Rectal smooth muscle tissue (tissue), 1 donor: ENCODE data around the gene SRP9.
"Not testable (repeated sequence)": the region's sequence is repeated elsewhere in the genome, so short reads cannot be mapped to it uniquely, and the experiment has no call there.

Experiments used
- H3K27ac ChIP-seq: one replicate; pipeline ENCODE4 v1.7.0; 2013; ENCODE audit warnings: low read depth, low read length, inconsistent platforms
- H3K27me3 ChIP-seq: one replicate; pipeline ENCODE4 v1.7.0; 2013; ENCODE audit warnings: low read length; ENCODE audit not compliant: control insufficient read depth, insufficient read depth
- H3K36me3 ChIP-seq: one replicate; pipeline ENCODE4 v1.7.0; 2013; ENCODE audit warnings: low read length; ENCODE audit not compliant: control insufficient read depth, insufficient read depth
- H3K4me1 ChIP-seq: one replicate; pipeline ENCODE4 v1.7.0; 2013; ENCODE audit warnings: low read length; ENCODE audit not compliant: control insufficient read depth, insufficient read depth
- H3K4me3 ChIP-seq: one replicate; pipeline ENCODE4 v1.7.0; 2013; ENCODE audit warnings: low read length
- H3K9ac ChIP-seq: one replicate; pipeline ENCODE4 v1.7.0; 2013; ENCODE audit warnings: low read length

SRP9 gene

GRCh38 chr1:225771661-225772322 is 5.8 kb upstream of the SRP9 start:
- H3K27ac ChIP-seq: peak overlapping the region; percentile 42
- H3K27me3 ChIP-seq: no peaks in the 10 kb centered on the region
- H3K9ac ChIP-seq: no peak overlapping the region
- peaks cover 26% of the 10 kb centered on the region for H3K4me1 ChIP-seq
- H3K36me3 ChIP-seq: no peaks in the 10 kb centered on the region
- no peak overlapping the region for H3K4me3 ChIP-seq

GRCh38 chr1:225772323-225772768 is 5.3 kb upstream of the SRP9 start:
- peaks cover 20% of the 10 kb centered on the region for H3K4me1 ChIP-seq
- peak overlapping the region; percentile 25 for H3K9ac ChIP-seq

GRCh38 chr1:225772848-225773247 is 4.8 kb upstream of the SRP9 start:
- H3K27me3 ChIP-seq: no peaks in the 10 kb centered on the region
- H3K4me3 ChIP-seq: no peak overlapping the region
- no peak overlapping the region for H3K9ac ChIP-seq
- H3K4me1 ChIP-seq: peaks cover 15% of the 10 kb centered on the region
- no peaks in the 10 kb centered on the region for H3K36me3 ChIP-seq
- H3K27ac ChIP-seq: no peak overlapping the region

More at GRCh38 chr1:225772323-225772768, 5.3 kb upstream of the SRP9 start:
- Histone ChIP-seq H3K4me3 (no peak overlapping the region), H3K36me3 (no peaks in the 10 kb centered on the region), H3K27ac (peak overlapping the region; percentile 42), H3K27me3 (no peaks in the 10 kb centered on the region)

- H3K4me3 ChIP-seq: no peak overlapping the region
- peak overlapping the region; percentile 54 for H3K27ac ChIP-seq
- no peaks in the 10 kb centered on the region for H3K27me3 ChIP-seq
- no peaks in the 10 kb centered on the region for H3K36me3 ChIP-seq
- H3K4me1 ChIP-seq: peaks cover 18% of the 10 kb centered on the region
- no peak overlapping the region for H3K9ac ChIP-seq
These were observed 3.1 kb upstream of the SRP9 start for GRCh38 chr1:225774281-225775147.

- Histone ChIP-seq H3K4me1 (peaks cover 23% of the 10 kb centered on the region), H3K27ac (no peak overlapping the region), H3K9ac (no peak overlapping the region), H3K4me3 (no peak overlapping the region), H3K27me3 (no peaks in the 10 kb centered on the region), H3K36me3 (no peaks in the 10 kb centered on the region)
These were observed 1.3 kb upstream of the SRP9 start for GRCh38 chr1:225776294-225776693.

GRCh38 chr1:225777058-225777582 is 506 bp upstream of the SRP9 start:
- H3K9ac ChIP-seq: peak overlapping the region; percentile 97
- H3K36me3 ChIP-seq: no peaks in the 10 kb centered on the region
- H3K4me1 ChIP-seq: peaks cover 21% of the 10 kb centered on the region
- H3K4me3 ChIP-seq: peak overlapping the region; percentile 65
- H3K27ac ChIP-seq: peak overlapping the region; percentile 95
- no peaks in the 10 kb centered on the region for H3K27me3 ChIP-seq

GRCh38 chr1:225778337-225778669 is 677 bp downstream of the SRP9 start:
- peaks cover 16% of the 10 kb centered on the region for H3K4me1 ChIP-seq
- H3K36me3 ChIP-seq: no peaks in the 10 kb centered on the region
- H3K4me3 ChIP-seq: peak overlapping the region; percentile 95
- no peaks in the 10 kb centered on the region for H3K27me3 ChIP-seq
- peak overlapping the region; percentile 95 for H3K27ac ChIP-seq
- peak overlapping the region; percentile 97 for H3K9ac ChIP-seq

- not testable (repeated sequence) for H3K27me3 ChIP-seq, H3K27ac ChIP-seq, H3K36me3 ChIP-seq, H3K9ac ChIP-seq
- Histone ChIP-seq H3K4me3 (peak overlapping the region; percentile 95), H3K4me1 (peaks cover 14% of the 10 kb centered on the region)
These were observed 1.5 kb downstream of the SRP9 start for GRCh38 chr1:225779165-225779564.

GRCh38 chr1:225780134-225780533 is 2.5 kb downstream of the SRP9 start:
- H3K9ac ChIP-seq: no peak overlapping the region
- H3K27me3 ChIP-seq: no peaks in the 10 kb centered on the region
- H3K36me3 ChIP-seq: no peaks in the 10 kb centered on the region
- no peak overlapping the region for H3K27ac ChIP-seq
- no peak overlapping the region for H3K4me3 ChIP-seq
- H3K4me1 ChIP-seq: peaks cover 11% of the 10 kb centered on the region

- Histone ChIP-seq H3K4me1 (peaks cover 11% of the 10 kb centered on the region), H3K27ac (no peak overlapping the region), H3K9ac (no peak overlapping the region), H3K4me3 (peak overlapping the region; percentile 32), H3K27me3 (no peaks in the 10 kb centered on the region), H3K36me3 (no peaks in the 10 kb centered on the region)
These were observed 3.0 kb downstream of the SRP9 start for GRCh38 chr1:225780630-225781029.

- H3K4me1 ChIP-seq, H3K27me3 ChIP-seq, H3K9ac ChIP-seq, H3K4me3 ChIP-seq, H3K27ac ChIP-seq: not testable (repeated sequence)
- peaks cover 13% of the 10 kb centered on the region for H3K36me3 ChIP-seq
These were observed 11.5 kb downstream of the SRP9 start for GRCh38 chr1:225789142-225789541.

- Histone ChIP-seq H3K4me1 (no peaks in the 10 kb centered on the region), H3K27ac (no peak overlapping the region)
These were observed 17.3 kb downstream of the SRP9 start for GRCh38 chr1:225794954-225795353.

More at GRCh38 chr1:225794954-225795353, 17.3 kb downstream of the SRP9 start:
- no peaks in the 10 kb centered on the region for H3K27me3 ChIP-seq
- peaks cover 5% of the 10 kb centered on the region for H3K36me3 ChIP-seq
- no peak overlapping the region for H3K9ac ChIP-seq
- no peak overlapping the region for H3K4me3 ChIP-seq
